Osteocyte (in vitro differentiated cells): Measurements from ENCODE around the gene USO1. TPM values are rescaled to one million over a fixed set of nuclear protein-coding genes. Genes with fewer than 3 reads are reported as not detected.
"Not testable (repeated sequence)": the region's sequence is repeated elsewhere in the genome, so short reads cannot be mapped to it uniquely, and the experiment has no call there.

ENCODE experiments used
- DNase-seq: peaks from one replicate; pipeline ENCODE4 v3.0.0; 2021; ENCODE audit warnings: mixed read lengths; ENCODE audit not compliant: unreplicated experiment; ENCODE audit errors: extremely low spot score
- H3K27ac Mint-ChIP-seq: one replicate; pipeline ENCODE4 v1.8.0; 2021; ENCODE audit warnings: mild to moderate bottlenecking, mixed read lengths; ENCODE audit not compliant: unreplicated experiment
- H3K27me3 Mint-ChIP-seq: one replicate; pipeline ENCODE4 v1.8.0; 2021; ENCODE audit warnings: mixed read lengths; ENCODE audit not compliant: unreplicated experiment
- H3K36me3 Mint-ChIP-seq: one replicate; pipeline ENCODE4 v1.8.0; 2021; ENCODE audit warnings: mixed read lengths; ENCODE audit not compliant: unreplicated experiment
- H3K4me1 Mint-ChIP-seq: one replicate; pipeline ENCODE4 v1.8.0; 2021; ENCODE audit warnings: mixed read lengths; ENCODE audit not compliant: unreplicated experiment
- H3K4me3 Mint-ChIP-seq: one replicate; pipeline ENCODE4 v1.8.0; 2021; ENCODE audit warnings: mild to moderate bottlenecking, moderate library complexity, mixed read lengths; ENCODE audit not compliant: unreplicated experiment
- H3K9me3 Mint-ChIP-seq: one replicate; pipeline ENCODE4 v1.8.0; 2021; ENCODE audit warnings: mixed read lengths; ENCODE audit not compliant: unreplicated experiment
- CTCF ChIP-seq: fragments of 200-600 bp; sonication (generic); IDR thresholded peaks from 2 replicates; pipeline ENCODE4 v1.5.0; 2021; ENCODE audit warnings: antibody characterized with exemption, mild to moderate bottlenecking, moderate library complexity
- total RNA-seq: library from RNA; stranded (reverse); gene quantifications from 2 replicates; pipeline ENCODE4 v1.2.1, GENCODE V29; 2021

Gene USO1
- total RNA-seq, 1 donor from 2014 or later, result 69.6 TPM

- DNase-seq, result peak; percentile 13
- Mint-ChIP-seq H3K27me3 (no peaks in the 10 kb centered on the region), H3K36me3 (no peaks in the 10 kb centered on the region), H3K4me1 (peaks cover 20% of the 10 kb centered on the region), H3K27ac (peak overlapping the region; percentile 79), H3K9me3 (no peaks in the 10 kb centered on the region), H3K4me3 (no peak overlapping the region)
- TF ChIP-seq CTCF, result no peak
Observed at GRCh38 chr4:75714704-75715103, 9.7 kb upstream of the USO1 start.

- H3K4me1 Mint-ChIP-seq, result peaks cover 20% of the 10 kb centered on the region
- TF ChIP-seq CTCF, result no peak
- DNase-seq, result peak; percentile 25
- H3K4me3 Mint-ChIP-seq, result no peak overlapping the region
- no peaks in the 10 kb centered on the region for H3K27me3 Mint-ChIP-seq
- no peaks in the 10 kb centered on the region for H3K9me3 Mint-ChIP-seq
- peak overlapping the region; percentile 79 for H3K27ac Mint-ChIP-seq
- H3K36me3 Mint-ChIP-seq, result no peaks in the 10 kb centered on the region
Observed at GRCh38 chr4:75715105-75715799, 9.1 kb upstream of the USO1 start.

GRCh38 chr4:75716054-75716453 lies 8.3 kb upstream of the USO1 start:
- H3K27me3 Mint-ChIP-seq, H3K27ac Mint-ChIP-seq, H3K36me3 Mint-ChIP-seq, H3K4me3 Mint-ChIP-seq, H3K9me3 Mint-ChIP-seq: not testable (repeated sequence)
- peaks cover 20% of the 10 kb centered on the region for H3K4me1 Mint-ChIP-seq
- peak; percentile 10 for DNase-seq

- Mint-ChIP-seq H3K36me3 (no peaks in the 10 kb centered on the region), H3K27ac (no peak overlapping the region), H3K4me3 (no peak overlapping the region), H3K9me3 (no peaks in the 10 kb centered on the region), H3K27me3 (no peaks in the 10 kb centered on the region), H3K4me1 (peaks cover 20% of the 10 kb centered on the region)
- TF ChIP-seq CTCF, result no peak
- DNase-seq, result no peak
Observed at GRCh38 chr4:75717408-75717807, 7.0 kb upstream of the USO1 start.

GRCh38 chr4:75718529-75718928 lies 5.8 kb upstream of the USO1 start:
- no peaks in the 10 kb centered on the region for H3K36me3 Mint-ChIP-seq
- no peaks in the 10 kb centered on the region for H3K9me3 Mint-ChIP-seq
- H3K4me3 Mint-ChIP-seq, result no peak overlapping the region
- no peak overlapping the region for H3K27ac Mint-ChIP-seq
- DNase-seq, result no peak
- no peak for TF ChIP-seq CTCF
- H3K4me1 Mint-ChIP-seq, result peaks cover 29% of the 10 kb centered on the region
- no peaks in the 10 kb centered on the region for H3K27me3 Mint-ChIP-seq
